GM12878 (cell line): Measurements from ENCODE around the gene VWA3A.

ENCODE experiments used
- BCL3 ChIP-seq: IDR thresholded peaks from 2 replicates; pipeline ENCODE4 v1.6.1; 2011; ENCODE audit warnings: borderline replicate concordance, low read depth, mild to moderate bottlenecking, moderate library complexity, low read length; ENCODE audit not compliant: insufficient read depth, poor library complexity, severe bottlenecking
- CTCF ChIP-seq, 3 experiments: IDR thresholded peaks in 2 of 3; conservative IDR thresholded peaks in 1 of 3; 2 replicates each; pipeline ENCODE4 v1.5.1; 2011; ENCODE audit warnings: low read depth in 3 of 3, low read length in 3 of 3, mild to moderate bottlenecking in 3 of 3, control low read depth in 2 of 3, moderate library complexity in 2 of 3, inconsistent platforms in 1 of 3, mixed read lengths in 1 of 3; ENCODE audit not compliant: control insufficient read depth in 2 of 3, insufficient read depth in 1 of 3; ENCODE audit errors: extremely low read depth in 1 of 3
- EP300 ChIP-seq, 2 experiments: fragments of 150-350 bp in 1 of 2; IDR thresholded peaks; 2 replicates each; pipeline ENCODE4 v1.6.1; 2011 to 2012; ENCODE audit warnings: low read depth in 2 of 2, low read length in 2 of 2, borderline replicate concordance in 1 of 2, improper control_type of control experiment in 1 of 2, inconsistent platforms in 1 of 2; ENCODE audit not compliant: control insufficient read depth in 1 of 2
- FOXM1 ChIP-seq: IDR thresholded peaks from 2 replicates; pipeline ENCODE4 v1.6.1; 2012; ENCODE audit warnings: low read depth, mild to moderate bottlenecking, inconsistent platforms, low read length, moderate library complexity
- GABPA ChIP-seq: IDR thresholded peaks from 2 replicates; pipeline ENCODE4 v1.6.1; 2014; ENCODE audit warnings: antibody characterized with exemption, low read depth, mild to moderate bottlenecking, inconsistent platforms
- MAX ChIP-seq: IDR thresholded peaks from 2 replicates; pipeline ENCODE4 v1.6.1; 2012; ENCODE audit warnings: low read depth, low read length, improper control_type of control experiment
- MYC ChIP-seq: IDR thresholded peaks from 2 replicates; pipeline ENCODE4 v1.6.1; 2011; ENCODE audit warnings: mild to moderate bottlenecking, low read length, moderate library complexity, inconsistent platforms; ENCODE audit not compliant: insufficient read depth, insufficient replicate concordance, insufficient read length, severe bottlenecking
- PKNOX1 ChIP-seq: fragments of 450-650 bp; IDR thresholded peaks from 2 replicates; pipeline ENCODE4 v1.6.1; 2016; ENCODE audit warnings: mild to moderate bottlenecking
- POLR2A ChIP-seq: IDR thresholded peaks from 2 replicates; pipeline ENCODE4 v1.6.1; 2011; ENCODE audit warnings: low read depth, mild to moderate bottlenecking, low read length
- REST ChIP-seq: IDR thresholded peaks from 2 replicates; pipeline ENCODE4 v1.6.1; 2012; ENCODE audit warnings: mild to moderate bottlenecking, low read depth, low read length
- TCF7 ChIP-seq: IDR thresholded peaks from 2 replicates; pipeline ENCODE4 v1.6.1; 2014; ENCODE audit warnings: antibody characterized with exemption, borderline replicate concordance
- ZNF384 ChIP-seq: IDR thresholded peaks from 2 replicates; pipeline ENCODE4 v1.6.1; 2012; ENCODE audit warnings: low read depth, mild to moderate bottlenecking, low read length, improper control_type of control experiment, borderline replicate concordance

GRCh38 chr16:22162656-22163009, 70.3 kb downstream of the VWA3A start:
- TF ChIP-seq MYC (no peak), REST (no peak), MAX (no peak), ZNF384 (no peak), TCF7 (no peak), CTCF (IDR thresholded peaks at IDR 0.05 in 2 of 3, conservative IDR thresholded peaks at IDR 0.05 in 1 of 3; ENCODE audit: control insufficient read depth in 2 of 3, extremely low read depth in 1 of 3, insufficient read depth in 1 of 3, low read depth in 3 of 3, low read length in 3 of 3) (no peak), POLR2A (no peak), PKNOX1 (no peak), GABPA (no peak), BCL3 (no peak), EP300 (IDR thresholded peaks at IDR 0.05; ENCODE audit: borderline replicate concordance in 1 of 2, control insufficient read depth in 1 of 2, low read depth in 2 of 2, low read length in 2 of 2) (no peak), FOXM1 (no peak)
